SU-DHL-6 (cell line): ENCODE data around the gene MAPK6.

Experiments used
- EZH2phosphoT487 ChIP-seq: fragments of 200-600 bp; sonication (generic), shearing (Covaris generic); conservative IDR thresholded peaks from 2 replicates; pipeline ENCODE4 v1.6.1; 2018; ENCODE audit warnings: mild to moderate bottlenecking, antibody characterized with exemption, low read length, moderate library complexity, mixed read lengths
- TF ChIP-seq, protein P1 (sequence below): fragments of 200-600 bp; sonication (generic); IDR thresholded peaks from one replicate; pipeline ENCODE4 v1.5.1; 2017; ENCODE audit warnings: antibody characterized with exemption, mild to moderate bottlenecking, low read length, moderate library complexity; ENCODE audit not compliant: insufficient read depth, poor library complexity, severe bottlenecking

DNA sequence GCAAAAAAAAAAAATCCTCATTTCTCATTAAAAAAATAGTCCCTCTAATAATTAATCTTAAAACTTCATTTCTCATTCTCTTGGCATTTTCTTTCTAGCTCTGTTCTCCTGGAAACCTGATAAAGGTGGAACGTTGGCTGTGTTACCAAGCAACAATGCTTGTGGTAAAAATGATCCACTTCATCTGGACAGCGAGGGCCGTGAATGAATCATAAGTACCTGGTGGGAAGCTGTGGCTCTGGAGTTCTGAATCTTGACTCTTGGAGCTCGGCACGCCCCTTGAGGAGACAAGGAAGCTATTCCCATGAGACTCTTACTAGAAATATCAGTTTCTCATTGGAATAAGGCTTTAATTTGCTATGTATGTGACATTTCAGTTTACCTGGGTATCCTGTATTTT lies 61.0 kb downstream of the MAPK6 start:
- no peak for TF ChIP-seq EZH2phosphoT487
- TF ChIP-seq, protein P1, sequence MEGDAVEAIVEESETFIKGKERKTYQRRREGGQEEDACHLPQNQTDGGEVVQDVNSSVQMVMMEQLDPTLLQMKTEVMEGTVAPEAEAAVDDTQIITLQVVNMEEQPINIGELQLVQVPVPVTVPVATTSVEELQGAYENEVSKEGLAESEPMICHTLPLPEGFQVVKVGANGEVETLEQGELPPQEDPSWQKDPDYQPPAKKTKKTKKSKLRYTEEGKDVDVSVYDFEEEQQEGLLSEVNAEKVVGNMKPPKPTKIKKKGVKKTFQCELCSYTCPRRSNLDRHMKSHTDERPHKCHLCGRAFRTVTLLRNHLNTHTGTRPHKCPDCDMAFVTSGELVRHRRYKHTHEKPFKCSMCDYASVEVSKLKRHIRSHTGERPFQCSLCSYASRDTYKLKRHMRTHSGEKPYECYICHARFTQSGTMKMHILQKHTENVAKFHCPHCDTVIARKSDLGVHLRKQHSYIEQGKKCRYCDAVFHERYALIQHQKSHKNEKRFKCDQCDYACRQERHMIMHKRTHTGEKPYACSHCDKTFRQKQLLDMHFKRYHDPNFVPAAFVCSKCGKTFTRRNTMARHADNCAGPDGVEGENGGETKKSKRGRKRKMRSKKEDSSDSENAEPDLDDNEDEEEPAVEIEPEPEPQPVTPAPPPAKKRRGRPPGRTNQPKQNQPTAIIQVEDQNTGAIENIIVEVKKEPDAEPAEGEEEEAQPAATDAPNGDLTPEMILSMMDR, result no peak
